GM21576 (cell line): ENCODE data around the gene NFKBIL1.
"Not testable (repeated sequence)": the region's sequence is repeated elsewhere in the genome, so short reads cannot be mapped to it uniquely, and the experiment has no call there.

Experiments
- ATAC-seq: cut with Tn5 transposase; IDR thresholded peaks from one replicate; pipeline ENCODE4 v1.9.1; 2021; ENCODE audit warnings: mild to moderate bottlenecking, moderate library complexity; ENCODE audit not compliant: unreplicated experiment

NFKBIL1 gene

GRCh38 chr6:31546958-31547726 is at the start of gene NFKBIL1:
Gene NFKBIL1, plus strand, starts transcription at chr6:31547608. Its CDS starts 87 bp downstream, at chr6:31547695.
- peak; percentile 60 for ATAC-seq

- no peak for ATAC-seq
Observed at GRCh38 chr6:31498748-31499147, 48.7 kb upstream of the NFKBIL1 start.

GRCh38 chr6:31499648-31500047 is 47.8 kb upstream of the NFKBIL1 start:
- not testable (repeated sequence) for ATAC-seq

GRCh38 chr6:31502586-31502985 is 44.8 kb upstream of the NFKBIL1 start:
- ATAC-seq = no peak

GRCh38 chr6:31509036-31509435 is 38.4 kb upstream of the NFKBIL1 start:
- ATAC-seq = not testable (repeated sequence)

- ATAC-seq = no peak
Observed at GRCh38 chr6:31510007-31510406, 37.4 kb upstream of the NFKBIL1 start.

- ATAC-seq = no peak
Observed at GRCh38 chr6:31513456-31514165, 33.8 kb upstream of the NFKBIL1 start.

- no peak for ATAC-seq
Observed at GRCh38 chr6:31521835-31522234, 25.6 kb upstream of the NFKBIL1 start.

GRCh38 chr6:31525553-31525931 is 21.9 kb upstream of the NFKBIL1 start:
- ATAC-seq = no peak

GRCh38 chr6:31525932-31526591 is 21.3 kb upstream of the NFKBIL1 start:
- no peak for ATAC-seq

- ATAC-seq = no peak
Observed at GRCh38 chr6:31528307-31528777, 19.1 kb upstream of the NFKBIL1 start.

GRCh38 chr6:31528821-31529328 is 18.5 kb upstream of the NFKBIL1 start, which contains the start of gene MCCD1:
Gene MCCD1, plus strand, starts transcription at chr6:31528962. Its CDS starts 53 bp downstream, at chr6:31529015.
- ATAC-seq = no peak

GRCh38 chr6:31529329-31530150 is 17.9 kb upstream of the NFKBIL1 start:
- no peak for ATAC-seq

- ATAC-seq = no peak
Observed at GRCh38 chr6:31530659-31531058, 16.7 kb upstream of the NFKBIL1 start.

- ATAC-seq = no peak
Observed at GRCh38 chr6:31531162-31531561, 16.2 kb upstream of the NFKBIL1 start.

GRCh38 chr6:31531771-31532643 is 15.4 kb upstream of the NFKBIL1 start:
- no peak for ATAC-seq

GRCh38 chr6:31532644-31533454 is 14.6 kb upstream of the NFKBIL1 start:
- ATAC-seq = no peak

- no peak for ATAC-seq
Observed at GRCh38 chr6:31533455-31533841, 14.0 kb upstream of the NFKBIL1 start.

- no peak for ATAC-seq
Observed at GRCh38 chr6:31534011-31534410, 13.4 kb upstream of the NFKBIL1 start.
